Thoracic aorta endothelial cell (primary cell): Measurements from ENCODE around the gene SPATA31D1. TPM values are rescaled to one million over a fixed set of nuclear protein-coding genes. Genes with fewer than 3 reads are reported as not detected.

Experiments used
- total RNA-seq: library from RNA; depleted of rRNA; stranded (reverse); fragments of >200 nt; gene quantifications from 2 replicates; pipeline ENCODE4 v1.2.3, GENCODE V29; 2012

Gene SPATA31D1
- not detected in 2 replicates for total RNA-seq

GRCh38 chr9:81988472-81988871 lies at the start of gene SPATA31D1:
Gene SPATA31D1, plus strand, starts transcription at chr9:81988772. Its CDS starts 47 bp downstream, at chr9:81988819.

GRCh38 chr9:81943393-81943792 lies 45.2 kb upstream of the SPATA31D1 start, which contains the start of gene SPATA31D3:
Gene SPATA31D3, plus strand, starts transcription at chr9:81943500. Its CDS starts 86 bp downstream, at chr9:81943586.

Other genes starting within 250 kb of the SPATA31D1 start
- not detected in 2 replicates for gene SPATA31D4, start 60.3 kb upstream of the SPATA31D1 start, total RNA-seq
- not detected in 2 replicates for gene SPATA31D3, start 45.3 kb upstream of the SPATA31D1 start, total RNA-seq